ENCODE data around the gene MEPCE.

The MEPCE gene

GRCh38 chr7:100464791-100465190 is 35.2 kb downstream of the MEPCE start:
- no peak for DNase-seq (ENCODE audit: low read depth)

GRCh38 chr7:100465299-100465698 is 35.7 kb downstream of the MEPCE start:
- no peak for DNase-seq (ENCODE audit: low read depth)

- no peak for DNase-seq (ENCODE audit: low read depth)
These were observed 36.2 kb downstream of the MEPCE start for GRCh38 chr7:100465702-100466311.

- no peak for DNase-seq (ENCODE audit: low read depth)
These were observed 37.3 kb downstream of the MEPCE start for GRCh38 chr7:100466653-100467605.

GRCh38 chr7:100467638-100468373 is 38.2 kb downstream of the MEPCE start:
- DNase-seq (ENCODE audit: low read depth) = no peak

GRCh38 chr7:100469227-100470044 is 39.8 kb downstream of the MEPCE start:
- DNase-seq (ENCODE audit: low read depth) = peak; percentile 73

- DNase-seq (ENCODE audit: low read depth) = no peak
These were observed 41.4 kb downstream of the MEPCE start for GRCh38 chr7:100471021-100471420.

GRCh38 chr7:100472121-100472851 is 42.7 kb downstream of the MEPCE start:
- no peak for DNase-seq (ENCODE audit: low read depth)

GRCh38 chr7:100472854-100473499 is 43.3 kb downstream of the MEPCE start:
- DNase-seq (ENCODE audit: low read depth) = no peak

GRCh38 chr7:100475549-100475948 is 45.9 kb downstream of the MEPCE start:
- no peak for DNase-seq (ENCODE audit: low read depth)

- DNase-seq (ENCODE audit: low read depth) = no peak
These were observed 46.6 kb downstream of the MEPCE start for GRCh38 chr7:100476101-100476780.

GRCh38 chr7:100476903-100477870 is 47.6 kb downstream of the MEPCE start:
- DNase-seq (ENCODE audit: low read depth) = no peak

- DNase-seq (ENCODE audit: low read depth) = no peak
These were observed 48.2 kb downstream of the MEPCE start for GRCh38 chr7:100477871-100478267.

- peak; percentile 88 for DNase-seq (ENCODE audit: low read depth)
These were observed 49.5 kb downstream of the MEPCE start, which contains the start of gene TSC22D4 for GRCh38 chr7:100478958-100479660. Gene TSC22D4 (minus strand): TSS chr7:100479214. CDS start chr7:100478038, 1,176 bp downstream.

GRCh38 chr7:100481466-100481865 is 51.8 kb downstream of the MEPCE start:
- DNase-seq (ENCODE audit: low read depth) = no peak

GRCh38 chr7:100482728-100483089 is 53.1 kb downstream of the MEPCE start:
- no peak for DNase-seq (ENCODE audit: low read depth)

GRCh38 chr7:100483090-100483721 is 53.6 kb downstream of the MEPCE start:
- DNase-seq (ENCODE audit: low read depth) = peak; percentile 75

Data from activated T-helper 1 cell treated with Interleukin-2 at 50 U/mL for 16 hours (primary cell).